ENCODE data around the gene CFP.
A peak's percentile ranks its signal among the peaks of the same experiment; 100 is the strongest.

Gene CFP

DNA sequence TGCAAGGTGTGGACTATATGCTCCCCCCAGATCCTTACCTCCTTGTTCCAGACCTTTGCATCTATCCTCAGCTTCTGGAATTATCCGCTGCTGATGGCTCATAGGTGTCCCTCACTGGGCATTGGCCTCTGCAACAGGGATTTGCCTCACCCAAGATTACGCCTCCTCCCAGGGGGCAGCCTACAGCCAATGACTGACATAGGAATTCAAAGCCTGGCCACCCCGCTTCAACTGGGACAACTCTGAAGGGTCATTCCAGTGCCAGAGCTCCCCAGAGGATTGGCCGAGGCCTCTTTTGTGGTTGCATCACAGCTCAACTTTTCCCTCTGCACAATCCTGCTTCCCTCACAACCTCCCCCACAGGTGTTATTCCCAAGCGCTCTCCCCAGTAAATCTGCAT is 15.1 kb downstream of the CFP start:
- no peak overlapping the region for H3K4me3 ChIP-seq (replicated peaks; ENCODE audit: low read depth, low read length)
- TF ChIP-seq, protein P1, sequence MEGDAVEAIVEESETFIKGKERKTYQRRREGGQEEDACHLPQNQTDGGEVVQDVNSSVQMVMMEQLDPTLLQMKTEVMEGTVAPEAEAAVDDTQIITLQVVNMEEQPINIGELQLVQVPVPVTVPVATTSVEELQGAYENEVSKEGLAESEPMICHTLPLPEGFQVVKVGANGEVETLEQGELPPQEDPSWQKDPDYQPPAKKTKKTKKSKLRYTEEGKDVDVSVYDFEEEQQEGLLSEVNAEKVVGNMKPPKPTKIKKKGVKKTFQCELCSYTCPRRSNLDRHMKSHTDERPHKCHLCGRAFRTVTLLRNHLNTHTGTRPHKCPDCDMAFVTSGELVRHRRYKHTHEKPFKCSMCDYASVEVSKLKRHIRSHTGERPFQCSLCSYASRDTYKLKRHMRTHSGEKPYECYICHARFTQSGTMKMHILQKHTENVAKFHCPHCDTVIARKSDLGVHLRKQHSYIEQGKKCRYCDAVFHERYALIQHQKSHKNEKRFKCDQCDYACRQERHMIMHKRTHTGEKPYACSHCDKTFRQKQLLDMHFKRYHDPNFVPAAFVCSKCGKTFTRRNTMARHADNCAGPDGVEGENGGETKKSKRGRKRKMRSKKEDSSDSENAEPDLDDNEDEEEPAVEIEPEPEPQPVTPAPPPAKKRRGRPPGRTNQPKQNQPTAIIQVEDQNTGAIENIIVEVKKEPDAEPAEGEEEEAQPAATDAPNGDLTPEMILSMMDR (IDR thresholded peaks at IDR 0.05; ENCODE audit: low read length, missing control alignments): no peak
- DNase-seq (ENCODE audit: low read depth): no peak

DNA sequence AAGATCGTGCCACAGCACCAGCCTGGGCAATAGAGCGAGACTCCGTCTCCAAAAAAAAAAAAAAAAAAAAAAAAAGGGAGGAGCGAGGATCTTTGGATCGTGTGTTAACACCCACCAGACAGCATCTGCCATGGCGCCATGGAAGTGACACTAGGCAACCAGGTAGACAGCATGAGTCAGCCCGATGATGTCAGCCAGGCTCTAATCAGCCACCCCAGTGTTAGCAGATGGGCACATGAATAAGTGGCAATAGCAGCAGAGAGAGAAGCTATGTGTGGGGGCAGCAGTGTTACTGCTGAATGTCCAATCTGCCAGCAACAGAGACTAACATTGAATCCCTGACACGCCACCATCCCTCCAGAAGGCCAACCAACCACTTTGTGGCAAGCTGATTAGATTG is 16.6 kb downstream of the CFP start:
- no peak overlapping the region for H3K4me3 ChIP-seq (replicated peaks; ENCODE audit: low read depth, low read length)
- no peak for DNase-seq (ENCODE audit: low read depth)
- TF ChIP-seq, protein P1 (IDR thresholded peaks at IDR 0.05; ENCODE audit: low read length, missing control alignments): no peak

DNA sequence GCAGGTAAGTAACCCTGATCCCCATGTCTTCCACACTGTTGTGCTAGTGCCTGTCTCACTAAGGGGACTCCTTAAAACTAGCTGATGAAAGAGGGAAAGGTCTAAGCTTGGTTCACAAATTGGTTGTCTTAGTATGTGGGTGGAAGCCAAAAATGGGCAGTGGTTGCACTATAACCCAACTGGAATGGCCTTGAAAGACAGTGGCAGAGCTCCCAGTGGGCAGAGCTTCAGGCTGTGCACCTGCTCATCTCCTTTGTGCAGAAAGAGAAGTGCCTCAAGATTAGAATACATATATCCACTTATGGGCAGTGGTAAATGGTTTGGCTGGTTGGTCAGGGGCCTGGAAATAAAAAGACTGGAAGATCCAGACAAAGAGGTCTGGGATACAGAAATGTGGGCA is 17.3 kb downstream of the CFP start:
- no peak overlapping the region for H3K4me3 ChIP-seq (replicated peaks; ENCODE audit: low read depth, low read length)
- DNase-seq (ENCODE audit: low read depth): no peak
- TF ChIP-seq, protein P1 (IDR thresholded peaks at IDR 0.05; ENCODE audit: low read length, missing control alignments): no peak

DNA sequence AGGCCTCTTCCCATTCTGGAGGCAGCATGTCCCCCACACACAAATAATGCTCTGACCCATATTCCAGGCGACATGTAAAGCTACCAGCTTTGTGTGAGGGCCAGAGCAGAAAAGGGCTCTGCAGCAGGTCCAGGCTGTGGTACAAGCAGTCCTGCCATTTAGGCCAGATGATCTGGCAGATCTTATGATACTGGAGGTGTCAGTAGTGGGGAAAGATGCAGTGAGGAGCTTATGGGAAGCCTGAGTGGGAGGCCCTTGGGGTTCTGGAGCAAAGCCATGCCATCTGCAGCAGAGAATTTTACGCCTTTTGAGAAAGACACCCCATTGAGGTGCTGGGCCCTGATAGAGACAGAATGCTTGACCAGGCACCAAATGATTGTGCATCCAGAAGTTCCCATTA is 17.8 kb downstream of the CFP start:
- TF ChIP-seq, protein P1 (IDR thresholded peaks at IDR 0.05; ENCODE audit: low read length, missing control alignments): no peak
- H3K4me3 ChIP-seq (replicated peaks; ENCODE audit: low read depth, low read length): no peak overlapping the region
- no peak for DNase-seq (ENCODE audit: low read depth)

DNA sequence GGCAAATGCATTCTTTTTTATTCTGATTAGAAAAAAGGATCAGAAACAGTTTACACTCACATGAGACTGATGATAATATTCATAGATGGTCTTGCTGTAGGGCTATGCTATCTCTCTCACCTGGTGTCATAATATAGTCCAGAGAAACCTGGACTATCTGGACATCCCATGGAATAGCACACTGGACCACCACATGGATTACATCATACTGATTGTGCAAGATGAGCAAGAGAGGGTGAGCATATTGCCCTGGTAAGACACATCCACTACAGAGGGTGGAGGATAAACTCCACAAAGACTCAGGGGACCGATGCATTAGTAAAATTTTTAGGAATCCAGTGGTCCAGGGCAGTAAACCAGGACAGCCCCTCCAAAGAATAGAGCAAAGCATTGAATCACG is 18.2 kb downstream of the CFP start:
- no peak overlapping the region for H3K4me3 ChIP-seq (replicated peaks; ENCODE audit: low read depth, low read length)
- TF ChIP-seq, protein P1 (IDR thresholded peaks at IDR 0.05; ENCODE audit: low read length, missing control alignments): no peak
- DNase-seq (ENCODE audit: low read depth): no peak

DNA sequence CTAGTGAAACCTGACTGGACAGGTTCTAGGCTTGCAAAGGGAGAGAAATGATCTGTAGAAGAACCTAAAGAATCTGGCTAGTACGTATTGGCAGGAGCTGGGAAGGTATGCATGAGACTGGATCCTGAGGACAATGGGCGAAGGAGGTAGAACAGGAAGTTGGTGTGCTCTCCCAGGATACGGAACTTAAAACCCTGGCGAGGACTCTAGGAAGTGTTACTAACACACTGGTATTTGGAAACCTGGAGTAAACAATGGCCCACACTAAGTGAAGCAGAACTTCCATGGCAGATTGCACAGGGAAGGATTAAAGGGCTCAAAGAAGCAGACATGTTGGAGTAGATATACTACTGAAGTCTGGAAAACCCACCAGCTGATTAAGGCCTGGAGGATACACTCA is 19.2 kb downstream of the CFP start:
- TF ChIP-seq, protein P1 (IDR thresholded peaks at IDR 0.05; ENCODE audit: low read length, missing control alignments): no peak
- peak; percentile 59 for DNase-seq (ENCODE audit: low read depth)
- H3K4me3 ChIP-seq (replicated peaks; ENCODE audit: low read depth, low read length): no peak overlapping the region

DNA sequence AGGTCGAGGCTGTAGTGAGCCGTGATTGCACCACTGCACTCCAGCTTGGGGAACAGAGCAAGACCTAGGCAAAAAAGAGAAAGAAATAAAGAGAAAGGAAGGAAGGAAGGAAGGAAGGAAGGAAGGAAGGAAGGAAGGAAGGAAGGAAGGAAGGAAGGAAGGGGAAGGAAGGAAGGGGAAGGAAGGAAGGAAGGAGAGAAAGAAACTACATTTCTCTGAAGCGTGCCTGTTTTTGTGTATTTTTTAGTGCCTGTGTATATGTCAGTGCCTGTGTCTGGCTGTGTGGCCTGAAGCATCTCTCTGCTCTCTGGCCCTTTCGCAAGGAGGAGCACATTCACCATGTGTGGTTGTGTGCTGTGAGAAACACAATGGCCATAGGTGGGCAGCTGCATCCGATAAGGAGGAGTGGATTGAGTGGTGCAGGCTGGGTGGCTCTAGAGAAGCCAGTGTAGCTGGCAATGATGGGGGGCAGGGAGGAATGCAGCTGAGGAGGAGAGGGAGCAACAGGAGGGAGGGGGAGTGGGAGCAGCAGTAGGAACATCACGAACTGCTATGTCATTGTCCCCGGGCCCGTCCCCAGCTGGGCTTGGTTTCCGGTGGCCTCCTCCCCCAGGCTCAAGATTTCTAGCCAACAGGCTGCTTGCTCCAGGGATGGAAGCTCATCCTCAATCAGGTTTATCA is 21.5 kb downstream of the CFP start:
- TF ChIP-seq, protein P1 (IDR thresholded peaks at IDR 0.05; ENCODE audit: low read length, missing control alignments): no peak
- no peak overlapping the region for H3K4me3 ChIP-seq (replicated peaks; ENCODE audit: low read depth, low read length)
- DNase-seq (ENCODE audit: low read depth): peak; percentile 42
